ENCODE measurements around the gene KRTAP2-3.
"Not testable (repeated sequence)": the region's sequence is repeated elsewhere in the genome, so short reads cannot be mapped to it uniquely, and the experiment has no call there.

GRCh38 chr17:41088760-41089352, 28.9 kb upstream of the KRTAP2-3 start:
- TF ChIP-seq, protein P1, sequence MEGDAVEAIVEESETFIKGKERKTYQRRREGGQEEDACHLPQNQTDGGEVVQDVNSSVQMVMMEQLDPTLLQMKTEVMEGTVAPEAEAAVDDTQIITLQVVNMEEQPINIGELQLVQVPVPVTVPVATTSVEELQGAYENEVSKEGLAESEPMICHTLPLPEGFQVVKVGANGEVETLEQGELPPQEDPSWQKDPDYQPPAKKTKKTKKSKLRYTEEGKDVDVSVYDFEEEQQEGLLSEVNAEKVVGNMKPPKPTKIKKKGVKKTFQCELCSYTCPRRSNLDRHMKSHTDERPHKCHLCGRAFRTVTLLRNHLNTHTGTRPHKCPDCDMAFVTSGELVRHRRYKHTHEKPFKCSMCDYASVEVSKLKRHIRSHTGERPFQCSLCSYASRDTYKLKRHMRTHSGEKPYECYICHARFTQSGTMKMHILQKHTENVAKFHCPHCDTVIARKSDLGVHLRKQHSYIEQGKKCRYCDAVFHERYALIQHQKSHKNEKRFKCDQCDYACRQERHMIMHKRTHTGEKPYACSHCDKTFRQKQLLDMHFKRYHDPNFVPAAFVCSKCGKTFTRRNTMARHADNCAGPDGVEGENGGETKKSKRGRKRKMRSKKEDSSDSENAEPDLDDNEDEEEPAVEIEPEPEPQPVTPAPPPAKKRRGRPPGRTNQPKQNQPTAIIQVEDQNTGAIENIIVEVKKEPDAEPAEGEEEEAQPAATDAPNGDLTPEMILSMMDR (IDR thresholded peaks at IDR 0.05; ENCODE audit: insufficient read depth, low read depth, low read length): not testable (repeated sequence)
- not testable (repeated sequence) for TF ChIP-seq EZH2 (IDR thresholded peaks at IDR 0.05; ENCODE audit: insufficient read depth, low read length)
